ENCODE measurements around the gene KIAA0825.

- no peak for TF ChIP-seq POLR2A (IDR thresholded peaks at IDR 0.05)
- TF ChIP-seq POLR2AphosphoS5 (IDR thresholded peaks at IDR 0.05) = no peak
- no peak for TF ChIP-seq EP300 (IDR thresholded peaks at IDR 0.05)
Observed at GRCh38 chr5:94366811-94367210, 251.6 kb downstream of the KIAA0825 start.
